Mucosa of gallbladder (tissue), 1 donor: ENCODE data around the gene HOXA4. TPM values are rescaled to one million over a fixed set of nuclear protein-coding genes. Genes with fewer than 3 reads are reported as not detected.

Source experiments
- DNase-seq: peaks from one replicate; pipeline ENCODE4 v3.0.0-alpha.2; 2020; ENCODE audit warnings: low spot score
- total RNA-seq: library from RNA; stranded (reverse); gene quantifications from one replicate; pipeline ENCODE4 v1.2.1, GENCODE V29; 2021
- donor health status: DM: no; HTN: no; CAD: no.

HOXA4 gene
- total RNA-seq, 1 donor from 2014 or later = 2.3 TPM

DNA sequence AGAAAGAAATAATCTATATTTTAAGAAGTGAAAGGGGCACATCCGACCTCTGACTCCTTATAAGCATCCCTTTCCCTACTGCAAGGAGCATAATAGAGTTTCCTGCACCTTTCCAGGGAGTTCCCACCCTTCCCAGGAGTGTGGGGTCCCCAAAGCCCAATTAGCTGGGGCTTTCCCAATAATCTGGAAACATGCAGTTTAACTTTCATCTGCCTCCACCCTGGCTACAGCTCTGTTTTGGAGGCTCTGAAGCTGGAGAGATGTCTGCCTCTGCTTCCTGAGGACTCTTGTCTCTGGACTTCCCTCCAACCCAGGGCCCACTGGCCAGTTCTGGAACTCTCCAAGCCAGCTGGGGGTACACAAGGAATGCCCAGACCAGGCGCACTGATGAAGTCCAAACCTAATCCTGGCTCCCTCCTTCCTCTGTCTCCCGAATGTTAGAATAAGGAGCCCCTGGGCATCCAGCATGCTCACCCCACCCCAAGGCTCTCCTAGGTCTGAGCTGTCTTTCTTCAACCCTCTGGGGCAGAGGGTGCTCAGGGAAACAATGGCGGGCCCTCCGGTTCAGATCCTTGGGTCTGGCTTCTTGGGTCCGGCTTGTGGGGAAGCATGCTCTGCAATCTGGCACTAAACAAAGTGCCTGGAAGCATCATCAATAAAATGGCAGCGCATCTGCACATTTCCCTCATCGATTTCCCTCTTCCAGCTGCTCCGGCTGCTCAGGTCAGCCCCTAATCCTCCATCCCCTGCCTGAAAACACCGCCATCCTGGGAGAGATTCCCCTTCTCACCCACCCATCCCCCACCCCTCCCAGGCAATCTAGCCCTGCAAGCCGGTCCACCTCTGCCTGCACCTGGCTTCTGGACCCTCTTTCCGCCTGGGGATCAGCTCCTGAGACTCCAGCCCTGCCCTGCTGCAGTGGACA, 13.3 kb downstream of the HOXA4 start:
- DNase-seq = no peak

DNA sequence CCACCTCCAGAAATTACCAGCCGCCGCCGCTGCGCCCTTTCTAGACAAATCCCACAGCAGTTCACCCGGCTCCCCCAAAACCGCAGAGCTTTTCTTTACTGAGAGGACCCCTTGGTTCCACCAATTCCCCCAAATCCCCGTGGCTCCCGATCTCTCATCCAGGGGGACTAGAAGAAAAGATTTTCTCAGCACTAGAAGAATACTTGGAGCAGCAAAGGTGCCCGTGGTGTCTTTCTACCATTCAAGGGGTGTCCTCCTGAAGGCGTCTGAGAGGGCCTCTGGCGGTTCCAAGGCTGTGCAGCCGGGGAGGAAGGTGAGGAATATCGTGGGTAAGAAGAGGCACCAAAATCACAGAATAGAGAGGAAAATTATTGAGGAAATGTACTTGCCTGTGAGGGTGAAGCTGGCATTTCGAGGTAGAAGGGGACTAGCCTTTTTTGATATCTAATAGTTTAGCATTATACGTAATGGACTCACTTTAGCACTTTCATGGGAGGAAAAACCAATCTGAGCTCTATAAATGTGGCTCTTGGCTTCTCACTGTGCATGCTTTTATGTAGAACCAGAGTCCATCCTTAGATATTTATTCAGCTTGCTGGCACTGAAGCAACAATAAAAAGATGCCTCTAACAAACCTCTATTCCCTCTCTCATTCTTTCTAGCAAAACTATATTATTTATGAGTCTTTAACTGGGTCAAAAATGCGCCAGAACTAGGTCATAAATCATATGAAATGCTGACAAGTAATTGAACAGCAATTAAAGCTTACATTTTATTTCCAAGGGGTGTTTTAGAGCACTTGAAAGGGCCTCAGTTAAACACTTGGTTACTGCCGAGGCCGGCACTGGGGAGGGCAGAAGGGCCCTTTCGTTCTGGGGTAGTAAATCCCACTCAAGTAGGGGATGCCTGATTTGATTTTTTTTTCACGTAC, 14.3 kb downstream of the HOXA4 start:
- DNase-seq = no peak

DNA sequence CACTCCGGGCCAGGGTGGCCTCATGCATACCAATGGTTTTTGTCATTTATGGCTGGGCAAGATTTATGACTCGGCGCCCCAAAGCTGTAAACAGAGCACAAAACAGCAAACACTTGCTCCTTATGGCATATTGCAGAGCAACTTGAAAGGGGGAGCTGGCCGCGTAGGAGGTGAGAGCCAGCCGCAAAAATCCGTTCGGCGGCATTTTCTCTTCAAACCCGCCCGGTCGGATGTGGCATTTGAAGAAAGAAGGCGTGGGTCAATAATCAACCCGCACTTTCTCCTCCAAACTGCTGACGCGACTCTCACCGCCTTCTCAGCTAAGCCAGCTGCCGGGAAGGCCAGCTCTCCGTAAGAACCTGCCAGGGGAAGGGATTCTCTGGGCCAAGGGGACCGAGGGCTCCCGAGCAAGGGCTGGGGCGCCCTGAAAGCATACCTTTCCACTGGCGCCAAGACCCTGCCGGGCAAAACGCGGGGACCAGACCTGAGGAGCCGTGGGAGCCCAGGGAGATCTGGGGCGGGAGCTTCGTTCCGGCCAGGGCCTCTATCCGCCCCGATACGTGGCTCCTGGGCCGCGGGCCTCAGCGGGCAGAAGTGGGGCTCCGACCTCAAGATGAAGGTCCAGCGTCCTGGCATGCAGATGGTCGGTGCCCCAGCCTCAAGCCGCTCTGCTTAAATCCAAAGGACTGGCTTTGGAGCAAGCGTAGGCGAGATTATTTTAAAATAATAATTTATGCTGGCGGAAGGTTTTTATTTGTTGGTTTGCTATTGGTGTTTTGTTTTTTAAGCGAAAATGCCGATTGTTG, 15.1 kb downstream of the HOXA4 start:
- DNase-seq = no peak

DNA sequence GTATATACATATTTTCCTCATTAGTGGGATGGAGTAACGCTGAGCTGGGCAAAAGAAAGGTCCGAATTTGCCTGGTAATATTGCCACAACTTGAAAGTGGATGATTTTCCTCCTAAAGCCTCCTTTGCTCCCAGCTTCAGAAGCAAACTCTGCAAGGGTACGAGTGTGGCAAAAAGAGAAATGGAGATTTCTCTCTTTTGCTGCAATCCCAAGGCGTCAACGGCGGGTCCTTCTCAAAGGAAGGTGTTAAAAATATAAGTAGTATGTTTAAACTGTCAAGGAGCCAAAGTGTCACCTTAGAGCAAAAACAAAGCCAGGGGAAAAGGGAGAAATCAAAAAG, 15.7 kb downstream of the HOXA4 start:
- DNase-seq = no peak

DNA sequence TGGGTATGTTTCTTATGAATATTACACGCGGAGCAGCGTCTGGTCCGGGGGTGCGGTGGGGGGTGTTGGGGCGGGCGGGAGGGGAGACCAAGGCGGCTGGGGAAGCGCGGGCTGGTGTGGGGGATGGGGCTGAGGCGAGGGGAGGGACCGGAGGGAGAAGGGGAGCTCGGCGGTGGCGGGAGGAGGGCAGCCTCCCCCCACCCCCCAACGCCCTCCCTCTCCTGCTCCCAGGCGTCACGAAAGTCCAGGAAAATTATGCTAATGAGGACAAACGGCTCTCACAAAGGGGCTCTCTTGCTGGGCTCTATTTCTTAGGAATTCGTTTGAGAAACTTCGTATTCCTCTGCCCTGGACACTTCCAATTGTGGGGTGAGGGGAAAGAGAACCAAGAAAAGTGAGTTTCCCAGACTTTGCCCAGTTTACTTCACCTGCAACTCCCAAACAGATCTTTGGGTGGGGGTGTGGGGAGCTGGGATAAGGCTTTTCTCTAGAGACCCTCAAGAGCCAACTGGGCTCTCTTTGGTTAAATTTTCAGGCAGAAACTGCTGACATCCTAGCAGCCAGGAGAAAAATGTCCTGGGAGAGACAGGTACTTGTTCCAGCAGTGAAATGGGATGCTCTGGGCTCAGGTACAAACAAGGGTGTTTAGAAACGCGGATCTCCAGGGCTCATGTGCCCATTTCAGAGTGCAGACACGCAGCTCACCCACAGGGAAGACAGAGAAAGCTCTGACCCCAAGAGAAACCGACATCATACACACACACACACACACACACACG, 16.4 kb downstream of the HOXA4 start:
- no peak for DNase-seq

DNA sequence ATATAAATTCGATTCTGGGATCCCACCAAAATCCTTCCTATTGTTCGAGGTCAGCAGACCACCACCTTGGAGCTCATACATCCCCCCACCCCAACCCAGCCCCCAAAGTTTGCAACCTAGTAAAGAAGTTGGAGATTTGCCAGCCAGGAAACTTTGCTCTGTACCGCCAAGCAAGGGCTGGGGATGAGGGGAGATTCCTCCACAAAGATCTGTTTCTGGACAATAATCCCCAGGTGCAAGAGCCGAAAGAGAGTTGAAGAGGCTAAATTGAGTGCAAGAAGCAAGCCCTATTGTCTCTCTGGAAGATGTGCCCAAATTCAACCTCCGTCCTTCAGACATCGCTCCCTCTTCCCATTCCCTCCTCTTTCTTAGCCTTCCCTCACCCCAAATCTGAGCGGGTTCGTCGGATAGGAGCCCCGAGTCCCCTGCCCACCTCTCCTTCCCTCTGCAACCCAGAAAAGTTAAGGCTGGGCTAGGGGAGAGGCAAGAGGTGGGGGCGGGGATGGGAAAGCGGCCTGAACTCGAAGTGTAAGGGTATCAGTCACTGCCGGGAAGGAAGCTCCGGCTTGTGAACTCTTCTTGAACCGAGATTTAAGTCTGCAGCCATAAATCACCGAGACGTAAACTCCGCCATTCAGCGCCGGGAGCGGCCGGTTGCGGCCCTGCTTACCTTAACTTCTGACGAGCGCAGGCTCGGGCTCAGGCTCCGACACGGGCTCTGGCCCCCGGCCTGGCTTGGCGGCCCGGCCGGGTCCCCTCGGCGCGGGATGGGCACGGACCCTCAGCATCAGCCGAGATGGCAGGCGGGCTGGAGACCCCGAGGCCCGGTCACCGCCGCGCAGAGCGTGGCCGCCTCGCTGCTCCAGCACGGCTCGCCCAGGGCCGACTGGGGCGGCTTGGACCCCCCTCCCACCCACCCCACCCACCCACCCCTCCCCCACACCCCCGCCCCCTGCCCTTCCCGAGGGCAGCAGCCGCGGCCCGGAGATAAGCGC, 17.3 kb downstream of the HOXA4 start:
- no peak for DNase-seq

DNA sequence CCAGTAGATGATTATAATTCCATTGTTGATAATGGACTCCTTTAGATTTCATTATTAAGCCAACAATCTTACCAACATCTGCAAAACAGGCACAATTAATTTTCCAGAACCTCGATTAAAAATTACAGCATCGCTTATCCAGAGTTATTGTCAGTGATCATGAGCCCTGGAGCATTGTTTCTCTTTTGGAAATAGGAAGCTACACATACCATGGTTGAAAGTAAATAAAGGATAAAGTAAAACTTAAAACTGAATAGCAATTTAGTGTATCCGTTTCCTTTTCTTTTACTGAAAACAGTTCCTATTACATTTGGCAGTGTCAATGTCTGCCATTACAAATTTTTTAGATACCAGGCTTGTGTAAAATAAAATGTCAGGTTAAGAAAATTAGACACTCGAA, 18.2 kb downstream of the HOXA4 start:
- no peak for DNase-seq

DNA sequence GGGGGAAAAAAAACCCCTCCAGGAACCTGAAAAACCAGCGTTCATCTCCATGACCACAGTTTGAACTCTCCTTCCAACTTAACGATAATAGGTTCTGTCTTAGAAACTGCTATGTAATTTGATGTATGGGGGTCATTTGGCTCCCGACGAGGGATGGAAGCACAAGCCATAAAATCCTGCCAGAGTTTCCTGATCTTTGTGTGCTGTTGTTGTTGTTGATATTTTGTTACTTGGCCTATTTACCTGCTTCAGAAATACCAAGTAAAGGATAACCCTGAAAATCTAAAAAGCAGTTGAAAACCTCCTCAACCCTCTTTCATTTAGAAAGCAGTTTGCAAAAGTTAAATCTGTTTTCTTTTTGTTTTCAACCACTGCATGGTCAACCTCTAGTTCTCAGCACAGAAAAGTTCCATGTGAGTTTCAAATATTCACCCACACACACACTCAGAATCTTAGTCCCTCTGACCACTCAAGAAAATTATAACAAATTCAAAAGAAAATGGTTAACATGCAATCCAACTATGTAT, 18.7 kb downstream of the HOXA4 start:
- DNase-seq = no peak

DNA sequence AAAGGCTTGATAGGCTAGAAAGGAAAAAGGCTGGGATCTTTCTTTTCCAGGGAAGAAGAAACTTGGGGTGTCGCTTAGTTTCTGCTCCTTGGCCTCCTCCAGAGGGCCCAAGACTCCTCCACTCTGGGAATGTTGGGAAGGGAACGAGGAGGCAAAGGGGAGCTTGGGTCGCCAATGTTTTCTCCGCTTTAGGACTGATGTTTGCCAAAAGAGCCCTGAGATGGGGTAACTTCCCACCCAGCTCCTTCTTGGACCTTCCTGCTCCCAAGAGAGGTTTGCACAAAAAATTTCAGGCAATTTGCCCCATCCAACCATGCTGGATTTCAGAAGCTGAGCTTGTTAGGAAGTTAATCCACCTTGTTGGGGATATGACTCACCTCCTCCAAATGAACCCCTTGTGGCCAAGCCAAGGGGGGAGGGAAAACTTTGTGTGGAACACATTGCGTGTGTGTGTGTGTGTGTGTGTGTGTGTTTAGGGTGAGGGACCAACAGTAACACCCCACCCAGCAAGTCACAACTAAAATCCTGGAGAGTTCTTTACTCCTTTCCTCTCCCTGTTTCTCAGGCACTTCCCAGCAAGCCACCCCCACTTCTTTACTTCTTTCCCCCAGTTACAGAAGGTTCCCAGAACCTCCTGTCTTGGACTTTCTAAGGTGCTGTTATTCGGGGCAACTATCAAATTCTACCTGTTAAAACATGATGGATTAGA, 19.4 kb downstream of the HOXA4 start:
- no peak for DNase-seq

DNA sequence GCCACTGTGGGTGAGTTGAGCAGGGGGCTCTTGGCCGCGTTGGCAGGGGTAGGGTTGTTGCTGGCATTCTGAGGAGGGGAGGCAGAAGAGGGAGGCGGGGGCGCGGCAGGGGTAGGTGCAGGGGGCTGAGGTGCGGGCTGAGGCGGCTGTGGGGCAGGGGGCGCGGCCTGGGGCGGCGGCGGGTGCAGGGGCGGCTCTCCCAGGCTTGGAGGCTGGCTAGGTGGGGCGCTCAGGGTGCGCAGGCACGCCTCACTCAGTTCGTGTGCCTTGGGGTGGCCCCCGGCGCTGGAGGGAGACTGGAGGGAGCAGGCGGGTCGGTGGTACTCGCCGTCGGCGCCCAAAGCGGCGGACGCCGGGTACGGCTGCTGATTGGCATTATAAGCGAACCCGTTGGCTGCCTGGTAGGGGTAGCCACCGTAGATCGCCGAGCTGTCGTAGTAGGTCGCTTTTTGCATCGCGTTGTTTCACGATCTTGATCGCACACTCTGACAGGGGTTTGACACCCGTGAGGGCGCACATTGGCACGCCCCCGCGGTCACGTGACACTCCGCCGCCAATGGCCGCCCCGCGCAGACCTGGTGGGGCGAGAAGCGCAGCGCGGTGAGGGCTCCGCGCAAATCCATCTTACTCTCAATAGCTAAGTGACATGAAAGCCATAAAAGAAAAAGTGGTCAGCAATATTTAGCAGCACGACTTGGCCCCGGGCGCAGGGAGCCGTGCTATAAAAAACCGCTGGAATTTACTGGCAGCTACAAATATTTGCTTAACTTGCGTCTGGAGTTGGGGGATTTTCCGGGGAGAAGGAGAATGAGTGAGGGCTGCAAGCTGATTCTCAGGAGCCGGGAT, 20.1 kb downstream of the HOXA4 start:
- DNase-seq = no peak

DNA sequence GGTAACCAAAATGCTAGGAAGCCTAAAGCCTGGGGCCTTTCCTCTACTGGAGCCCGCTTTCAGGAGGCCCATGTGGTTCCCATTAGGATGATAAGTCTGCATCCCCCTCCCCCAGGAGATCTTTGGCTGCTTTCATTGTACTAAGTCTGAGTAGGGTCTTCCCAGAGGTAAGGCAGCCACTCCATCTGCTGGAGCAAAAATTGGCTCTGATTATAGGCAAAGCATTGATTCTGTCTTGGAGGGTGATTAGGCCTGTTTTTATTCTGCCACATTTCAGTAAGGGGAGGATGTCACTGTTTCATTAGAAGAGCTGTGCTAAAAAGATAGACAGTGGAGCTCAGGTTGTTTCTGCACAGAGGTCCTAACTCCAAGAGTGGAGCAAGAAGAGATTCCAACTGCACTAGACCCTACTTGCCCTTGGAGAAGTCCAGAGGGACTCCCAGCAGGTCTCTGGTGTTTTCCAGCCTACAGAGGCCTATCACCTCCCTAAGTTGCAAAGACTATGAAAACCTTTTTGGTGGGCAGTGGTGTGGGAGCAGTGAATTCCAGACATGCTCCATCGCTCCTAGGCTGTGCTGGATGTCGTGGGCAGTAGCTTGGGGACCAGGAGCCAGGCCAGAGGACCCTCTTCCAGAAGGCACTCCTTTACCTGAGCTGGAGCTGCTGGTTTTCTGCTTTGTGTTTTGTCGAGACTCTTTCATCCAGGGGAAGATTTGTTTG, 20.9 kb downstream of the HOXA4 start:
- no peak for DNase-seq

DNA sequence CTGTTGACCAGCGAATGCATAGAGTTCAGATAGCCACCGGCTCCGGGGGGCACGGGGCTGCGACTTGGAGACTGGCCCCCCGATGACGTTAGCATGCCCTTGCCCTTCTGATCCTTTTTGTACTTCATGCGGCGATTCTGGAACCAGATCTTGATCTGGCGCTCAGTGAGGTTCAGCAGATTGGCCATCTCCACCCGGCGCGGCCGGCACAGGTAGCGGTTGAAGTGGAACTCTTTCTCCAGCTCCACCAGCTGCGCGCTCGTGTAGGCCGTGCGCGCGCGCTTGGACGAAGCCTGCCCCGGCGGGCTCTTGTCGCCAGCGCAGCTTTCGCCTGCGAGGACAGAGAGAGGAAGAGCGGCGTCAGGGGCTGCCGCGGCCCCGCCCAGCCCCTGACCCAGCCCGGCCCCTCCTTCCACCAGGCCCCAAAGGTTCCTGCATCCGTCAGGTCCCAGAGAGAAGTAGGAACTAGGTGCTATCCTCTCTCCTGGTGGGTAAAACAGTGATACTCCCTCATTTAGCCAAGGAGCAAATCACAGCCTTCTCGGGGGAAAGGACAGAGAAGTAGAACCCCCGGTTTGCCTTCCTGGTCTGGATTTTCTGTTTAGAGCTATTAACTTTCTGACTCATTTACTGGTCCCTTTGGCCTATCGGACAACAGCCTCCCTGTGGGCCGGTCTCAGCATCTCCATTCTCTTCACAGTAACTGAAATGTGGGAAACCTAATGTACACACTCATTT, 22.0 kb downstream of the HOXA4 start:
- no peak for DNase-seq

DNA sequence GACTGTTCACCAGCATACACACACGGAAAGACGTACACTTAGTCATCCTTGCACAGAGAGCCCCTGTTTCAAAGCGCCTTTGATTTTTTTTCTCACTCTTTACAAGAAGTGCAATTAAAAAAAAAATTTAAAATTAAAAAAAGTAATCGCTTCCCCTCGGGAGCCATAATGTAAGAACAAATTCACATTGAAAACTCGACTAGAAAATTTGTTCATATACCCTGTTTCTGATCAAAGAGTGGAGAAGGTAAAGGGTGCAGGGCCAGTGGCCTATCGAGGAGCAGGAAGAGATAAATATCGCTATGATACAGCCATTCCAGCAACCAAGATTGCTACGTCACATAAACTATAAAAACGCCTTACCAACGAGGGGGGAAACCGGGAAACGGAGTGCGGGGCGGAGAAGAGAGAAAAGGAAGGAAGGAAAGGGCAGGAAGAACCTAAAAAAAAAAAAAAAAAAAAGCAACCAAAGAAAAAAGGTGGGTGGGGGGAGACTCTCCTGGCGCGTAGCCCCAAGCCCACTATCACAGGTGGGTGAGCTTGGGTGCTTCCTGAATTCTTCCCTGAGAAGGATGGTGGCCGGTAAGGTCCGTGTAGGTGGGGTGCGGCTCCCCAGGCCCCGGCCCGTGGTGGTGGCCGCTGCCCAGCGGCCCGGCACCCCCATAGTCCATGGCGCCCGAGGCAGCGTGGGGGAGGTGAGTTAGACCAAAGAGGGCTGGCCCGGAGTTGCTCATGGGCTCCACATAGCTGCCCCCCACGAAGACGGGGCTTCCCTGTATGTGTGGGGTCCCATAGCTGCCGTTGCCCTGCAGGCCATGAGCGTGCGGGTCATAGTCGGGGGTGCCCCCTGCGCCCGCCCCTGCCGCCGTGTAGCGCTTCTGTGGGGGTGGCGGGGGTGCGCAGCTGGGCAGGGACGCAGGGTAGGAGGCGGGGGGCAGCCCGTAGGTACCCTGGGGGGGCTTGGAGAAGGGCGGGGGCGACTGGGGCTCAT, 22.9 kb downstream of the HOXA4 start:
- DNase-seq = no peak

DNA sequence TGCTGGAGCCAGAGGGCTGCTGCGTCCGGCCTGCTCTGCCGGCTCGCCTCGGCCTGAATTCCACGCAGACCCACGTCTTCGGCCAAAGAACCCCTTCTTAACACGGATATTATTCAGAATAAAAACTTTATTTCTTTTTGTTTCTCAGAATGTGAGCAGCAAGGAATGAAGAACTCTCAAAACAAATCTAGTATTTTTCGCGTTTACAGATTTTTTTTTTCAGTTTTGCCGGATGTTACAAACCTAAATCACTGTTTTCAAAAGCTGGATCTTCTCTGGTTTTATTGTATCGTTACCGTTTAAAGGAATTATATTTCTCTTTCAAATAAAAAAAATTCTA, 23.7 kb downstream of the HOXA4 start:
- DNase-seq = no peak

DNA sequence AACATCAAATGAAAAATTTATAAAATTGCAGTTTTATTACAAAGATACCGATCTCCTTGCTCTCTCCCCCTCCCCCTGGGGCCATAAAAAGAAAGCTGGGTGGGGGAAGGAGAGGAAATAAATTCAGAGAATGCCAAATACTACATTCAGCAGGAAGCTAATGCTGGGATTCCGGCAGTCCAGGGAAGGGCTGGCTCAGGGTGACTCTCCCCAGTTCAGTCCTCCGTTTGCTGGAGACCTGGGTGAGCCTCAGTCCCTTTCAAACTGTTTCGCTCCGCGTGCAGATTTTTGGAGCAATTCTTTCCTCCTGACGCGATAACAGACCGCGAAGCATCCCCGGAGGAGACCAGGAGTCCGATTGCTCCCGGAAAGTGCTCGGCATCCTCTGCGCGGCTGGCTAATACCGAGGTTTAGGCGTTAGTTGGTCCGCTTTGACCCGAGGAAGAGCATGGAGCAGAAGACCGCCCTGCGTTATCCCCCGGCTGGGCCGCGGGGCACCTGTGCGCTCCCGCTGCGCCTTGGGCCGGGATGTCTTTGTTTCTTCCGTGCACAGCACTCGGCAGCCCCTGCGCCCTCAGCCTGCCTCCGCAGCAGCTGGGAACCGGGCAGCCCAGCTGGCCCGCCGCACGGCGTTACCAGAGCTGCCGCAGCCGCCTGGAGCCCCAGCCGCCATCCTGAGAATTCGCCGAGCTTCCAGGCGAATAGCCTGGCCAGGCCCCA, 24.2 kb downstream of the HOXA4 start:
- no peak for DNase-seq
